Measurements from ENCODE around the gene SBF2. TPM values are rescaled to one million over a fixed set of nuclear protein-coding genes. Genes with fewer than 3 reads are reported as not detected.
A peak's percentile ranks its signal among the peaks of the same experiment; 100 is the strongest.

The SBF2 gene
- total RNA-seq, 1 experiment from 2014 or later, result 31.3 TPM

DNA sequence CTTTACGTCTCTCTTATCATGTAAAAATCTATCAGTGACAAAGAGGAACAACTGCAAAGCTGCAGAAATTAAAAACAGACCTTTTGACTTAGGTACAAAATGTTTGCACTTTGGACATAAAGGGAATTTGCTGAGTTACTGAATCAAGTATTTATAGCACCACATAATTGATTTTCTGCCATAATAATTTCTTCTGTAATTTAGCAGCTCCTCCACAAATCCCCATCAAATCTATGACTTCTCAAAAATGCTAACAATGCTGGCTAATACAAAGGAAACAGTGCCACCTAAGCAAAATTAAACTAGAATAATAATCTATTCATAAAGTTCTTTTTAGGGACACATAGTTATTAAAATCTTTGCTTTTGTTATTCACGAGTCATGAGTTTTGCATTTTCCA, 415.1 kb downstream of the SBF2 start:
- no TSS peak for BruUV-seq (replicated peaks)
- Histone ChIP-seq H3K9me2 (replicated peaks; ENCODE audit: low read length) (no peaks in the 10 kb centered on the region), H3K27me3 (ENCODE audit: low read length) (no peaks in the 10 kb centered on the region), H3K9ac (ENCODE audit: low read length) (no peak overlapping the region), H3K4me3 (ENCODE audit: low read length) (no peak overlapping the region), H3K27ac (ENCODE audit: low read length) (no peak overlapping the region), H3K4me1 (ENCODE audit: insufficient read depth, low read length) (peaks cover 16% of the 10 kb centered on the region), H2AFZ (ENCODE audit: low read length) (no peak overlapping the region), H3K4me2 (ENCODE audit: low read length) (no peak overlapping the region), H3K9me3 (ENCODE audit: low read length) (no peaks in the 10 kb centered on the region), H4K20me1 (ENCODE audit: low read length) (no peaks in the 10 kb centered on the region), H3F3A (ENCODE audit: low read length, unreplicated experiment) (no peaks in the 10 kb centered on the region), H3K79me2 (ENCODE audit: low read length) (no peaks in the 10 kb centered on the region), H3K36me3 (ENCODE audit: low read depth, low read length) (no peaks in the 10 kb centered on the region)
- ChIA-PET POLR2A (ENCODE audit: unreplicated experiment) (no interaction called here), CTCF (no interaction called here)
- ATAC-seq, result no peak
- intact Hi-C loops (cut with micrococcal nuclease), result no loop called here
- DNase-seq, result no peak
- TF ChIP-seq, protein P1, sequence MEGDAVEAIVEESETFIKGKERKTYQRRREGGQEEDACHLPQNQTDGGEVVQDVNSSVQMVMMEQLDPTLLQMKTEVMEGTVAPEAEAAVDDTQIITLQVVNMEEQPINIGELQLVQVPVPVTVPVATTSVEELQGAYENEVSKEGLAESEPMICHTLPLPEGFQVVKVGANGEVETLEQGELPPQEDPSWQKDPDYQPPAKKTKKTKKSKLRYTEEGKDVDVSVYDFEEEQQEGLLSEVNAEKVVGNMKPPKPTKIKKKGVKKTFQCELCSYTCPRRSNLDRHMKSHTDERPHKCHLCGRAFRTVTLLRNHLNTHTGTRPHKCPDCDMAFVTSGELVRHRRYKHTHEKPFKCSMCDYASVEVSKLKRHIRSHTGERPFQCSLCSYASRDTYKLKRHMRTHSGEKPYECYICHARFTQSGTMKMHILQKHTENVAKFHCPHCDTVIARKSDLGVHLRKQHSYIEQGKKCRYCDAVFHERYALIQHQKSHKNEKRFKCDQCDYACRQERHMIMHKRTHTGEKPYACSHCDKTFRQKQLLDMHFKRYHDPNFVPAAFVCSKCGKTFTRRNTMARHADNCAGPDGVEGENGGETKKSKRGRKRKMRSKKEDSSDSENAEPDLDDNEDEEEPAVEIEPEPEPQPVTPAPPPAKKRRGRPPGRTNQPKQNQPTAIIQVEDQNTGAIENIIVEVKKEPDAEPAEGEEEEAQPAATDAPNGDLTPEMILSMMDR (conservative IDR thresholded peaks at IDR 0.05; ENCODE audit: low read depth, low read length), result no peak
- TF ChIP-seq EZH2phosphoT487 (IDR thresholded peaks at IDR 0.05; ENCODE audit: borderline replicate concordance, low read length) (no peak), EZH2 (IDR thresholded peaks at IDR 0.05; ENCODE audit: low read length, unreplicated experiment) (no peak)

DNA sequence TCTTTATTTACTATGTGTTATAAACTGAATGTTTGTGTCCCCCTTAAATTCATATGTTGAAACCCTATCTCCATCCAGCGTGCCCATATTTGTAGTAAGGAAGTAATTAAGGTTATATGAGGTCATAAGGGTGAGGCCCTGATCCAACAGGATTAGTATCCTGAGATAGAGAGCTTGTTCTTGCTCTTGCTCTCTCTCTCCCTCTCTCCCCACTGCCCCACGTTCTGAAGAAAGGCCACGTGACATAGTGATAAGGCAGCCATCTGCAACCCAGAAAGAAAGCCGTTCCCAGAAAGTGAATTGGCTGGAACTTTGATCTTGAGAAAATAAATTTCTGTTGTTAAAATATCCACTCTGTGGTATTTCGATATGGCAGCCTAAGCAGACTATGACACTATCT, 417.7 kb downstream of the SBF2 start:
- intact Hi-C loops (cut with micrococcal nuclease), result no loop called here
- no peak overlapping the region for H2AFZ ChIP-seq (ENCODE audit: low read length)
- TF ChIP-seq EZH2 (IDR thresholded peaks at IDR 0.05; ENCODE audit: low read length, unreplicated experiment) (no peak), EZH2phosphoT487 (IDR thresholded peaks at IDR 0.05; ENCODE audit: borderline replicate concordance, low read length) (no peak)
- TF ChIP-seq, protein P1 (conservative IDR thresholded peaks at IDR 0.05; ENCODE audit: low read depth, low read length), result no peak
- ChIA-PET POLR2A (ENCODE audit: unreplicated experiment) (no interaction called here), CTCF (interaction anchor here (1.0 kb wide), 2 partner anchors 96 to 117 kb away, joined by 3 read pairs; no protein-coding TSS in a partner anchor)
- peak overlapping the region; percentile 32 for H3K27ac ChIP-seq (ENCODE audit: low read length)
- no peaks in the 10 kb centered on the region for H4K20me1 ChIP-seq (ENCODE audit: low read length)
- H3K9me2 ChIP-seq (replicated peaks; ENCODE audit: low read length), result no peaks in the 10 kb centered on the region
- ATAC-seq (peak; percentile 16; the same call in 1 of the 2 replicates), DNase-seq (no peak)
- H3F3A ChIP-seq (ENCODE audit: low read length, unreplicated experiment), result no peaks in the 10 kb centered on the region
- H3K4me2 ChIP-seq (ENCODE audit: low read length), result peak overlapping the region; percentile 39; the same call in 1 of the 2 replicates
- no peaks in the 10 kb centered on the region for H3K9me3 ChIP-seq (ENCODE audit: low read length)
- peaks cover 16% of the 10 kb centered on the region for H3K4me1 ChIP-seq (ENCODE audit: insufficient read depth, low read length)
- BruUV-seq (replicated peaks), result no TSS peak
- no peak overlapping the region for H3K9ac ChIP-seq (ENCODE audit: low read length)
- H3K79me2 ChIP-seq (ENCODE audit: low read length), result no peaks in the 10 kb centered on the region
- H3K36me3 ChIP-seq (ENCODE audit: low read depth, low read length), result no peaks in the 10 kb centered on the region
- no peak overlapping the region for H3K4me3 ChIP-seq (ENCODE audit: low read length)
- H3K27me3 ChIP-seq (ENCODE audit: low read length), result no peaks in the 10 kb centered on the region

DNA sequence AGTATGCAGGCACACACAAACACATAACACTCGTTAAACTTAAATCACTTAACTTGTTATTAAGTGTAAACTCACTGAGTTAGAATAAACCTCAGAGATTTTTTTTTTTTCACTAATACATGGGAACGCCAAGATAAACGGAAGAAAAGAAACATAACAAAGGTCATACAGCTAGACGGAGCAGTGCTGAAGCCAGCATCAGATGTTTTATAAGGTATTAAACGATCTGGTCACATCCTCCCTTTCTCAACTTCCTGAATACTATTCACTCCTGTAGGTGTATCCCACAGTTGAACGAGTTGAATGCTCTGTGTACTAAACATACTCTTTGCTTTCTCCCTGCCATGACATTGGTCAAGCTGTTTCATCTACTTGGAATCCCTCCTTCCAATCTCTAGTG, 418.2 kb downstream of the SBF2 start:
- no TSS peak for BruUV-seq (replicated peaks)
- TF ChIP-seq EZH2 (IDR thresholded peaks at IDR 0.05; ENCODE audit: low read length, unreplicated experiment) (no peak), EZH2phosphoT487 (IDR thresholded peaks at IDR 0.05; ENCODE audit: borderline replicate concordance, low read length) (no peak)
- TF ChIP-seq, protein P1 (conservative IDR thresholded peaks at IDR 0.05; ENCODE audit: low read depth, low read length), result no peak
- H3K4me3 ChIP-seq (ENCODE audit: low read length), result no peak overlapping the region
- peaks cover 16% of the 10 kb centered on the region for H3K4me1 ChIP-seq (ENCODE audit: insufficient read depth, low read length)
- no peaks in the 10 kb centered on the region for H3K9me3 ChIP-seq (ENCODE audit: low read length)
- ATAC-seq, result peak; percentile 100
- H3K27ac ChIP-seq (ENCODE audit: low read length), result peak overlapping the region; percentile 32
- H4K20me1 ChIP-seq (ENCODE audit: low read length), result no peaks in the 10 kb centered on the region
- no peaks in the 10 kb centered on the region for H3K9me2 ChIP-seq (replicated peaks; ENCODE audit: low read length)
- H3F3A ChIP-seq (ENCODE audit: low read length, unreplicated experiment), result no peaks in the 10 kb centered on the region
- peak overlapping the region; percentile 39 for H3K4me2 ChIP-seq (ENCODE audit: low read length)
- POLR2A ChIA-PET (ENCODE audit: unreplicated experiment), result no interaction called here
- H2AFZ ChIP-seq (ENCODE audit: low read length), result no peak overlapping the region
- H3K36me3 ChIP-seq (ENCODE audit: low read depth, low read length), result no peaks in the 10 kb centered on the region
- H3K9ac ChIP-seq (ENCODE audit: low read length), result no peak overlapping the region
- intact Hi-C loops (cut with micrococcal nuclease), result no loop called here
- peak; percentile 66 for DNase-seq
- no peaks in the 10 kb centered on the region for H3K79me2 ChIP-seq (ENCODE audit: low read length)
- no peaks in the 10 kb centered on the region for H3K27me3 ChIP-seq (ENCODE audit: low read length)
- CTCF ChIA-PET, result interaction anchor here (1.0 kb wide), 2 partner anchors 97 to 117 kb away, joined by 3 read pairs; no protein-coding TSS in a partner anchor
